Measurements from ENCODE around the gene KCTD2.
"Not testable (repeated sequence)": the region's sequence is repeated elsewhere in the genome, so short reads cannot be mapped to it uniquely, and the experiment has no call there.

Gene KCTD2

GRCh38 chr17:75046407-75047289 is at the start of gene KCTD2, which contains the start of gene ATP5PD:
KCTD2 (plus strand) TSS chr17:75047225; CDS start chr17:75047251, 26 bp downstream.
ATP5PD (minus strand) TSS chr17:75046969; CDS start chr17:75042650, 4,319 bp downstream.
- DNase-seq (ENCODE audit: low read depth, low spot score): peak; percentile 87

DNA sequence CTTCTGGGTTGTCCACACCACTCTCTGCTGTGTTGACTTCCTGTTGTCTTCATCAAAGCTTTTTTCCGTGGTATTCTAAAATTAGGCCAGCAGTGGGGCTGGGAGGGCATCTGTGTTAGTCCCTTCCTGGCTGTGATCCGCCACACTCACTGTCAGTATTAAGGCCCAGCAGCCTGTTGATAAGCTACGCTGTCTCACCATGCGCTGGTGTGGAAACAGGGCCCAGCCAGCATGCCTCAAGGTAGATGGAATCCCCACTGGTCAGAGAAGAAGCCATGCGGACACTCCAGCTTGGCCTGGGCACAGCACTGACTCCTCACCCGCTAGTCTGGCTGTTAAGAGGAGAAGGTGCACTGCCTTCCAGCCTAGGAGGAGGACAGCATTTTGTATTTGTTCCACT is 48.2 kb upstream of the KCTD2 start:
- DNase-seq (ENCODE audit: low read depth, low spot score): no peak

GRCh38 chr17:74999523-74999922 is 47.5 kb upstream of the KCTD2 start:
- no peak for DNase-seq (ENCODE audit: low read depth, low spot score)

DNA sequence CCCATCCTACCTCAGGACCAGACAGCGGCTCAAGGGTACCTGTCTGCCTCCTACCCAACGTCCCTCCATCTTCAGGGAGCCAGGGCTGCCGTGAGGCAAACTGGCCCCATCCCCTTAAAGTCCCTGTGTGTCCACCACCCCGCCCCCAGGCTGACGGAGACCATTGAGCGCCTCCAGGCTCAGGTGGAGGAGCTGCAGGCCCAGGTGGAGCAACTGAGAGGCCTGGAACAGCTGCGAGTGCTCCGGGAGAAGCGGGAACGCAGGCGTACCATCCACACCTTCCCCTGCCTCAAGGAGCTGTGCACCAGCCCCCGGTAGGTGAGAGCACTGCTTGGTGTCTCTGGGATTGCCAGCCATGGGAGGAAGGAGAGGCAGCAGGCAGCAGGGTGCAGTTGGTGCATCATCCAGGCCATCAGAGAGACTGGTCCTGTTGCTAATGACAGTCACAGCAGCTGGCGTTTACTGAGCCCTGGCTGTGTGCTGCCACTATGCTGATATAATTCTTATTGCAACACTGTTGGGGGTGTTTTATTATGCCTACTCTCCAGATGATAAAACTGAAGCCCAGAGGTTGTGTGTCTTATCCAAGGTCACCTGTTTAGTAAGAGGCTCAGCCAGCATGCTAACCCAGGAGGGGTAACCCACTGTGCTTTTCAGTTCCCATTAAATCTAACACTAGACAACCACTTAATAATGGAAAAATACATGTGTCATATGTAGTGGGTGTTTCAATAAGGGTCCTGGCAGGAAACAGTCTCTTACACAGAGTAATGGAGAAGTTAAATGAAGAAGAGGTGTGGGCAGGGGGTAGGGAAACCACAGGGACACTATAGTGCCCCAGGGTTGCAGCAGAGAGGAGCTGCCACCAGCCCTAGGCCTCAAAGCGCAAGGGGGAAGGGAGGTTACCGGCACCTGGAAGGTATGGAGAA is 44.8 kb upstream of the KCTD2 start:
- no peak for DNase-seq (ENCODE audit: low read depth, low spot score)

- no peak for DNase-seq (ENCODE audit: low read depth, low spot score)
These were observed 43.7 kb upstream of the KCTD2 start for GRCh38 chr17:75003070-75003956.

DNA sequence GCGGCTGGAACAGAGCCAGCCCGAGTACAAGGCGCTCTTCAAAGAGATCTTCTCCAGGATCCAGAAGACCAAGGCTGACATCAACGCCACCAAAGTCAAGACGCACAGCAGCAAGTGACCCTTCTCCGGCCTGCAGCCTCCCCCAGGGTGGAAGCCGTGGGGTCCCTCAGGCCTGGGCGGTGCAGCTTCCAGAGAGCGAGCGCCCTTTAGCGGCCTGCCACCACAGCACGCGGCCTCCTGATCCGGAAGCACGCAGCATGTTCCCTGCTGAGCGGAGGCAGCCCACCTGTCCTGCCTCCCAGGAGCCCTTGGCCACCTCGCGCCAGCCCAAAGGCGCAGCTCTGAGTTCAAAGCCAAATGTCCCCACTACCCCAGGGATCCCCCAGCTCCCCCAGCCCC is 43.1 kb upstream of the KCTD2 start:
- DNase-seq (ENCODE audit: low read depth, low spot score): no peak

DNA sequence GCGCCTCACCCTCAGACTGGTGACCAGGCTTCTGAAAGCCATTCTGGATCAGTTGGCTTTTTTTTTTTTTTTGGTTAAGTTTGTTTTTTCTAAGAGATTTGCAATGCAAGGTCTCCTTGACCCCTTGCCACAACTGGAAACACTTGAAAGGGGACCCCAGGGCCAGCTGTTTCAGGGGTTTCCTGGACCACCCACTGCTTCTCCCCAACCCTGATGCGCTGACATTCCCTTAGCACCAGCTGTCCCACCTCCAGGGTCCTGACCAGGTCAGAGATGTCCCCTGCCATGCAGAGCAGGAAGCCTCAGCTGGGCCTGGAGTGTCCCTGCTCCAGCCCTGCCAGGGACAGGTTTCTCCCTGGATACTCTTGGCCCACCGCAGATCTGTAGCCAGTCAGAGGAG is 42.7 kb upstream of the KCTD2 start:
- DNase-seq (ENCODE audit: low read depth, low spot score): no peak

DNA sequence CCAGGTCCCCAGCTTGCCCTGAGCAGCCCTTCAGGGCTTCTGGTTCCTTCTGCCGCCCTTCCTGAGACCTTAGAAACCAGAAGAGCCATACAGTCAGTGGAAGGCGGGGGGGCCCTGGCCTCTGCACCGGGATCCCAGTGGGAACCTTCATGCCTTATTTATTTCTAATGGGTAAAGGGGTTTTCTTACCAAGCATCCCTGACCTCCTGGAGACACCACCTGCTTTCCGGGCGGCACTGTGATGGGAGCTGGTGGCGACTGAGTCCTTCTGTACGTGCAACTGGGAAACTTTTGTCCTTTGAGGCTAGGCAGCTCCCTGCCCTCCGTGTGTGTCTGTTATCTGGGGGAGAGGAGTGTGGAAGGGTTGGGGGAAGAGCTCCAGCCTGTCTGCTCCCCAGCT is 41.7 kb upstream of the KCTD2 start:
- DNase-seq (ENCODE audit: low read depth, low spot score): no peak

- DNase-seq (ENCODE audit: low read depth, low spot score): not testable (repeated sequence)
These were observed 40.9 kb upstream of the KCTD2 start for GRCh38 chr17:75006084-75006483.

GRCh38 chr17:75006653-75007052 is 40.4 kb upstream of the KCTD2 start:
- no peak for DNase-seq (ENCODE audit: low read depth, low spot score)

DNA sequence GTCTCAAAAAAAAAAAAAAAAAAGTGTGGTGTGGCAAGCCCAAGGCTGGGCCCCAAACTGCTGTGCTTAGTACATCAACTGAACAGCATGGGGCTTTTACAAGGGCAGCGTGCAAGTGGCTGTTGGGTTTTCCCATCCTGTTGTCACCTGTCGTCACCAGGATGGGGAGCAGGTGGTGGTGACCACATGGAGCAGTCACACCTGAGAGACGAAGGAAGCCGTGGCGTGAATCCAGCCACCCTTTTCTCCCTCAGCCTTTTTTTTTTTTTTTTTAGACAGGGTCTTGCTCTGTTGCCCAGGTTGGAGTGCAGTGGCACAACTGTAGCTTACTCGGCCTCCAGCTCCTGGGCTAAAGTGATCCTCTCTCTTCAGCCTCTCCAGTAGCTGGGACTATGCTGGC is 38.7 kb upstream of the KCTD2 start:
- no peak for DNase-seq (ENCODE audit: low read depth, low spot score)

- no peak for DNase-seq (ENCODE audit: low read depth, low spot score)
These were observed 37.8 kb upstream of the KCTD2 start for GRCh38 chr17:75009139-75009724.

DNA sequence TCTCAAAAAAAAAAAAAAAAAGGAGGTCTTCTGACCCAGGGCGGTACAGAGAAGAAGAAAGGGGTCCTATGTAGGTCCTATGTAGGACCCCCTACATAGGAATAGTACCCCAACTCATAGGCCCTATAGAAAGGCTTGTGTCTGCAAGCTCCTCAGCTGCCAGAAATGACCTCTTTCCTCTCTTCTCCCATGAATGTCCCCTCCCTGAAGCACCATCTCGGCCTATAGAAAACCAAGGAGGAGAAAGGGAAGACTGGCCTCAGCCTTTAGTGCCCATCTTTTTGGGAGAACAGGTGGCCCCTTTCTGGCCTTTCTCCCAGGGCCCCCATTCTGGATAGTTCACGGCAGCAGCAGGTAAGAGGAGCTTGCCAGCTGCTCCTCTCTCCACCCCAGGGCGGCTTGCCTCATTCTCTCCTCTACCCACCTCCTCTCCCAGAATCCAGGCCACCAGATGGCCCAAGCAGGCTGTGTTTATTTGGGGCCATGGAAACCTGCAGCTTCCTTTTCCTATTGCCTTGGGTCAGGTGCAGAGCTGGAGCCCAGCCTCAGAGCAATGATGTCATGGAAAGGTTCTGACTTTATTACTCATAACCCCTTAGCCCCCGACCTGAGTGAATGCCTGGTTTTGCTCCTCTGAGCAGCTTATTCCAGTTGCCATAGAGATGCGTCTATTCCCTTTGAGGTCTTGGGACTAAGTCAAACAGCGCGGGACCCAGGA is 36.2 kb upstream of the KCTD2 start:
- DNase-seq (ENCODE audit: low read depth, low spot score): no peak

DNA sequence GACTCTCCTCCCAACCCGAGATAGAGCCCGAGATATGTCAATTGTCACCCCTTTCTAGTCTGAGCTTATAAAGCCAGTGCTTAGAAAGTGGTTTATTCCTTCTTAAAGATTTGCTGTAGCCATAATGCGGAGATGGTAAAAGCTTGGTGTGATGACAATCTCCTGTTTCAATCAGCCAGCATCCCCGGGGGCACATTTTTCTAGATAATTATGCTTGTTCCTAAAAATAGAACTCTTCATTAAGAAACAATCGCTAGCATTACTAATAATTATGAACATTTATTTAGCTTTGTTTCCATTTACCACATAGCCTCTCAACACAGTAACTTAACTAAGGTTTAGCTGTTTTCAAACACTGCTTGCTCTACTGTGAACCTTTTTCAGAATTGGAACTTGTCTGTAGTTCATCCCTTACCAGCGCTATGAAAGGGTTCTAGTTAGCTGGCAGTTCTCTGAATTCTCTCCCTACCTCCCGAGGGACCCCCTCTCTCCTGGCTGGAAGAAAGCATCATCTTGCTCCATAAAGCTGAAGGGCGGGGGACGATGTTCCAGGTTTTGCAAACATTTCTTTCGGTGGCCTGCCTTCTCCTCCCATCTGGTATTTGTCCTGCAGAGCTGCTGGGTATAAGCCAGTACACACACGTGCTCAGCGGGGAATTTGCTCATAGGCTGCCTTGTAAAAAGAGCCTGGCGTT is 35.5 kb upstream of the KCTD2 start:
- DNase-seq (ENCODE audit: low read depth, low spot score): no peak

- no peak for DNase-seq (ENCODE audit: low read depth, low spot score)
These were observed 35.0 kb upstream of the KCTD2 start for GRCh38 chr17:75012096-75012345.

DNA sequence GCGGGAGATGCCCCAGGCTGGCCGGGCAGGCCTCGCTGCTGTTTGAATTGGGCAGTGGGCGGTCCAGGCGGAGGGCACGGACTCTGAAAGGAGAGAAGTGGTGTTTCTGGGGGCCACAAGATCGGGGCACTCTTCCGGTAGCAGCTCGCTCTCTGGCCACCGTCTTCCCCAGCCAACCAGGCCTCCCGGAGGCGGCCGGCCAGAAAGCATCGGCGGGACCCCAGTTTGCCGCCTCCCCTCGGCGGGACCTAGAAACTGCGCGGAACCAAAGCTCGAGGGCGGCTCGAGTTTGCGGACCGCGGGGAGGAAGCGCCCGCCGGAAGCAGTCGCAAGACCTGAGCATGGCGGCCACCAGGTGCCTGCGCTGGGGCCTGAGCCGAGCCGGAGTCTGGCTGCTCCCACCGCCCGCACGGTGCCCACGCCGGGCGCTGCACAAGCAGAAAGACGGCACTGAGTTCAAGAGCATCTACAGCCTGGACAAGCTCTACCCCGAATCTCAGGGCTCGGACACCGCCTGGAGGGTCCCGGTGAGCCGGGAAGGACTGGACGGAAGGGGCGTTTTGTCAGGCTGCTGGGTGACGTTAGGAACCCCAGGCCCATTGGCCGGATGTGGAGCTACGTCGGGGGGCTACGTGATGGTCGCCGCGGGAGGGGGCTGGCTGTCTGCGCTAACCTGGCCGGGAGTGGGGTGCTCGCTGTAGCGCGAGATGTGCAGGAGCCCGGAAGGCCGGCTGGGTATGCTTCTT is 34.5 kb upstream of the KCTD2 start, which contains the start of gene MRPL58:
Gene MRPL58 (plus strand): TSS at position 325 of the 746 bp plus-strand sequence. CDS start 17 bp downstream, at position 342.
- peak; percentile 41 for DNase-seq (ENCODE audit: low read depth, low spot score)

- no peak for DNase-seq (ENCODE audit: low read depth, low spot score)
These were observed 33.9 kb upstream of the KCTD2 start for GRCh38 chr17:75013092-75013559.

DNA sequence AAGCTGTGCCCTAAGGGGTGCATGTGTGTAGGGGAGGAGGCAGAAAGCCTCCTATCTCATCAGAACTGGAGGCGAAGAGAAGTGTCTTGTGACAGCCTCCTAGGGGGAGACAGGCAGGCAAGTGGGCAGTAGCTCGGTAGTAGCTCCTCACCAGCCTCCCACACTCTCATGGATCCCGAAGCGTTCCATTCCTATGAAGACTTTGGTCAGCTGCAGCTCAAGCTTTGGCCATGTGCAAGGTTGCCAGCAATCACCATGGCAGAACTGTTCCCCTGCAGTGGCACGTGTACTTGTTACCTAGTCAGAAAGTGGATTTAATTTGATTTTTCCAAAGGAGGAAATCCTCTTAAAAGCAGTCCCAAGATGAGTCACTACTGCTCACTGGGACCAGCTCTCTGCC is 27.9 kb upstream of the KCTD2 start:
- no peak for DNase-seq (ENCODE audit: low read depth, low spot score)

DNA sequence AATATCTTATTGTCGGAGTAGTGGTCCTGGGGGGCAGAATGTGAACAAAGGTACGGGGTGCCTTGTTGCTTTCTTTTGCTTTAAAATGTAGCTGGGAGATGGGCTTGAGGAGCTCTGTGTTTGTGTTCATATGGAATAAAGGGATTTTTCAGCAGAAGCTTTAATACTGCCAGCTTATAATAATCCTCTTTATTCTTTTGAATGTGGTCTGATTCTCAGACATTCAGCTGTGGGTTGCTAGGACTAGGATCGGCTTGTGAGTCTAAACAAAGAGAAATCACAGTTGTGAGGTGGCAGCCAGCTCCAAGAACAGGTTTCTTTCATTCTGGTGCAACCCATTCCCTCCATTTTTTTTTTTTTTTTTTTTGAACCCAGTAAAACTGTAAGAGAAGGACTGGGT is 27.3 kb upstream of the KCTD2 start:
- DNase-seq (ENCODE audit: low read depth, low spot score): no peak
